HL-60/S4 (cell line): Measurements from ENCODE around the gene SLC25A52.
"Not testable (repeated sequence)": the region's sequence is repeated elsewhere in the genome, so short reads cannot be mapped to it uniquely, and the experiment has no call there.

Experiments
- in situ Hi-C: fragments of 300-500 bp; cut with MboI; formaldehyde crosslinking; loops from 2 replicates; pipeline ENCODE4 v1.14.3; 2022; ENCODE audit warnings: low sequenced_read_pairs

Gene SLC25A52

DNA sequence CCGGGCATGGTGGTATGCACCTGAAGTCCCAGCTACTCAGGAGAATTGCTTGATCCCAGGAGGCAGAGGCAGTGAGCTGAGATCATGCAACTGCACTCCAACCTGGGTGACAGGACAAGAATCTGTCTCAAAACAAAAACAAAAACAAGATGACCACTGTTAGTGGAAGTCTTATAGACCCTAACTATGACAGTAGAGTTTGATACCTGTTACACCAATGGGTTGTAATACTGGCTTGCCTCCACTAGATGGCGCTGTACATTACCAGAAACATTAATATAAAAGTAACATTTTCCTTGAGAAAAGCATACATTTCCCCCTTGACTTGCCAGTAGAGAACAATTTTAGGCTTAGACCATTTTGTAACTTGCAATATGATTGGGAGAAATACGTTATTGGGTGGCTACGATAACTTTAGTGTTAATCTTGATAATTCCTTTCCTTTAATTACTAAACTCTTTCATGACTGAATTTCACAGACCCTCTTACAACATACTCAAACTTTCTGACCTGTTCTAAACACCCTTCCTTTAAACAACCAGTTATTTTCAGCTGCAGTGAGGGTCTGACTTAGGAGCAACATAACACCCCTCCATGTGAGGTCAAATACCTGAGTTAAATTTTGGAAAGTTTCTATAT is 19.5 kb downstream of the SLC25A52 start:
- in situ Hi-C loops = no loop called here

DNA sequence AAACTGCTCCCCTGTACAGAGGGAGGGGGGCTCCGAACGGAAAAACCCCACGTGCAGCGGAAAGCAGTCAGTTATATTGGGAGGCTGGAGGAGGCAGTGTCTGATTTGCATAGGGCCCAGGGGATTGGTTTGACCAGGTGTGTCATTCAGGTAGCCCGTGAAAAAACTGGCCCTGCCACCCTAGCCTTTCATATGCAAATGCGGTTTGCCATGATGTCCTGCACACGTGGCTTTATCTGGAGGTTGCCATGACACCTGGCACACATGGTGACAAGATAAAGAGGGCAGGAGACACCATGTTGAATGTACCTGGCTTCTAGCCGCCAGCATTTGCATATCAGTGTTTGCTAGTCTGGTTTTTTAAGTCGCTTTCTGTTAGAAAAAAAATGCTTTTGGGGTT is 20.5 kb downstream of the SLC25A52 start:
- in situ Hi-C loops = no loop called here

DNA sequence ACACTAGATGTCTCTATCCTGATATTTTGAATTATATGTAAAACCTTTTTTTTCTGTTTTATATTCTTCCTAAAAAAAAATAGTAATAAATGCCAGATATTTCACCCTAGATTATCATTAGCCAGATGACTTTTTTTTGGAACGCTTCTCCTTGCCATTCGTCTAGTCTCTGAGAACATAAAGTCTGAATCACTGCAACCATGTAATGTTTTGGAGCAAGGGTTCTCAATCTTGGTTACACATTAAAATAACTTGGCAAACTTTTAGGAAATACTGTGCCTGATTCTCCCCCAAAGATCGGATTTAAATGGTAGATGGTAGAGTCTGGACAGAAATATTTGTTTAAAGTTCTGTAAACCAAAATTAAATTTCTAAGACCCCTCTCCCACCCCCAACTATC is 21.0 kb downstream of the SLC25A52 start:
- in situ Hi-C loops = no loop called here

DNA sequence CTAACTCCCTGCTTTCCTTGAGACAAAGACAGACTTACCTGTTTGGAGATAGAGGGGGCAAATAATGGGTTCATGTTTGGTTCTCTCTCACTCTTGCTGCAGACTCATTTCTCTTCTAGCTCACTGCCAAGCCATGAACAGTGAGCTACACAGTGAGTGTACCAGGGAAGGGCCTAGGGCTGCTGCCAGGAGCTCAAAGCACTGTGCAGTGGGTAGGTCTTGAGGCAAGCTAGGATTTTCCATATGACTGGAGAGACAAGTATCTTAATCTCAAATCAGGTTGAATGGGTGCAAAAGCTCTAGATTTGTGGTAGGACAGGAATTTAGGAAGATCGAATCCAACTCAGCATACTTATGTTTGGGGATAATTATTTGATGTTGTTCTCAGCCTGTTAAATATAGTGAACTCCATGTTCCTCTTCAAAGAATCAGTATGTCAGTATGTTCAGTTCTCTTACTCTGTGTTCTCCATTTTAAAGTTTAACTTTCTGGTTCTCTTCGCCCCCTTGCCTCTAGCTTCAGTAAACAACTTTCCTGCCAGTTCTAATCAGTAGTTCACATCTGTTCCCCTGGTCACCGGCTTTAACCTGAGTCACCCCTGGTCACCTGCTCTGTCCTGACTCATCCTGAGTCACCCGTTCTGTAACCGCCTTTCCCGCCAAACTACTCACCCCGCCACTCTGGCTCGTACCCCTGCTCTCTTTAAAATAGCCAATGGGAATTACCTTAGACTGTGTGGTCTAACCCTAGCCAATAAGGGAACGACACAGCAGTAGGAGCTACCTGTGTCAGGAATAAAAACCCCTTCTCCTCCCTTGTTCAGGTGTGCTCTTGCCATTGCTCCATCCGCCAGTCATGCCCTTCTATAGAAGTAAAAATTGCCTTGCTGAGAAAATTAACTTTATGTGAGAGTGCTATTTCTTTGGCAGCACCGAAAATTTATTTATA is 21.9 kb downstream of the SLC25A52 start:
- in situ Hi-C loops = no loop called here

DNA sequence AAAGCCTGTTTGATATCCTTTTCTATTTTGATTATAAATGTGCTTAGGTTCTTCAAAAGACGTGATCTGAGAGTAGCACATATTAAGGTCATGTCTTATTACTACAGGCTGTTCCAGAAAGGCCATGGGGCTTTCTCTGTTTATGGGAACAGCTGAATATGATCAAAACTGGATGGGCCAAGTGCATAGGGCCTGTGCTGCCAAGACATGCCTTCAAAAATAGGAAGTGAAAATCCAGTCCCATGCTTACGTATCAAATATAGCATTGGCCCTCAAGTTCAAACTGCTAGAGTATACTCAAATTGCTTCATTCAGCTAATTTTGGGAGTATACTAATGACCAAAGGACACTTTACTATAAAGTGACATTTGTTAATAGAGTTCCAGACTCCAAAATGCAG is 24.1 kb downstream of the SLC25A52 start:
- in situ Hi-C loops = no loop called here

DNA sequence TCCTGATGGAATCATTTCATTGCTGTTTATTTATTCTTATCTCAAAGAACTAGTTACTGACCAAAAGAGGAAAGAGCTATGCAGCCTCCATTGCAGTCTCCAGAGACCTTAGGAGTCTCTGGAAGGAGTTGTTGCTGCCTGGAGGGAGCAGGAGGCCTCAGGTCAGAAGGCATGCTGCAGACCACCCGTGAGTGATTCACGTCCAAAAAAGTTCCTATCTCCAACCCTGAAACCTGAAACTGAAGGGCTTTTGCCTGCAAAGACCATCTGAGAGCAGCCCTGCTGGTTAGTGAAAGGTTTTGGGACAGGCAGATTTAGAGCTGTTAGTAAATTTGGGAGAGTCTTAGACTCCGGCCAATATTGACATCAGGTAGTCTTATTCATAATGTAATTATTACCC is 29.1 kb downstream of the SLC25A52 start:
- in situ Hi-C loops = no loop called here

DNA sequence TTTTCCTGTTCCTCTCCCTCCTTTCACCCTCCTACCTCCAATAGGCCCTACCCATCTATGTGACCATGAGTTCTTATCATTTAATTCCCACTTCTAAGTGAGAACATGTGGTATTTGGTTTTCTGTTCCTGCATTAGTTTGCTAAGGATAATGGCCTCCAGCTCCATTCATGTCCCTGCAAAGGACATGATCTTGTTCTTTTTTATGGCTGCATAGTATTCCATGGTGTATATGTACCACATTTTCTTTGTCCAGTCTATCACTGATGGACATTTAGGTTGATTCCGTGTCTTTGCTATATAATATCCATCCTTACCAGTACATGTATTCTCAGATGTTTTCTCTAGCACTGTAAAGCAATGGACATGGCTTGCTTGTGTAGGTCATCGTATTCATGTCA is 31.5 kb downstream of the SLC25A52 start:
- in situ Hi-C loops = not testable (repeated sequence)

DNA sequence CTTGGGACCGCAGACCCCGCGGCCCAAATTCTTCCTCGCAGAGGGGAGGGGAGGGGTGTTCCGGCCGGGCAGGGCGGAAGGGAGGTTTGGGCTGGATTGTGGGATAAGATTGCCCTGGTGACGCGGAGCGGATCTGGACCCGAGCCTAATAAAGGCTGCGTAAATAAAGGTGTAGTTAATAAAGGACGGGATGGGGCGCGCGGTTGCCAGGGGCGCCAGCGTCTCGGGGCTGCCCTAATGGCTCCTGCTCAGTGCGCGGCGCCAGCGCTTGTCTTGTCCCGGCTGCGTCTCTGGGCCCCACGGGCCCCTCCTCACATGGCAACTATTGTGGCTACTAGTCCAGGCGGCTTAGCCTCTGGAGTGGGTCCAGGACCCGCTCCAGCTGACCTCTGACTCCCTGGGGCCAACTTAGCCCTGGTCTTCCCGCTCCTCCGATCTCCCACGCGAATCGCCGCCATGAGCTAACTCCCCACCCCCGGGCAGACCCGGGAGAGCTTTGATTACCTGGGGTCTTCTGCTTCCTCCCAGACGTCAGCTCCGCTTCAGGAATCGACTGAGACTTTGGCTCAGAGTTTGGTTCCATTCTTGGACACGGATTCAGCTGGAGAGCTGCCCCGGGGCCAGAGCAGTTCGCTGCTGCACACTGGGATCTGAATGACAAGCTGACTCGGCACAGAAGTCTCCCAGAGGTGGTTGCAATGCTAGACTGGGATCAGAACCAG is 36.5 kb downstream of the SLC25A52 start:
- in situ Hi-C loops = no loop called here

DNA sequence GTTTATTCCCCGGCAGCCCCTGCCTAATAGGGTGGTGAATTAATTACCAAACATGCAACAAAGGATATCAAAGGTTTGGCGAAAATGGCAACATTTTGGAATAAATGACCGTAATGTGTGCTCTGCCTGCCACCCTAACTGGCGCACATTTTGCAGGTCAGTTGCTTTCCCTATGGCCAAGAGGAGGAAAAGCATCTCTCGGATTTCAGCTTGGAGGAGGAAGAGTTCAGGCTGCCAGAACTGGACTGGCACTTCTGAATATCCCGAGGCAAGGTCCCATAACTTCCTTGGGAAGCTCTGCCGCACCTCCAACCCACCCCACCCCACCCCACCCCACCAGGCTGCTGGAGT is 37.1 kb downstream of the SLC25A52 start:
- in situ Hi-C loops = no loop called here

DNA sequence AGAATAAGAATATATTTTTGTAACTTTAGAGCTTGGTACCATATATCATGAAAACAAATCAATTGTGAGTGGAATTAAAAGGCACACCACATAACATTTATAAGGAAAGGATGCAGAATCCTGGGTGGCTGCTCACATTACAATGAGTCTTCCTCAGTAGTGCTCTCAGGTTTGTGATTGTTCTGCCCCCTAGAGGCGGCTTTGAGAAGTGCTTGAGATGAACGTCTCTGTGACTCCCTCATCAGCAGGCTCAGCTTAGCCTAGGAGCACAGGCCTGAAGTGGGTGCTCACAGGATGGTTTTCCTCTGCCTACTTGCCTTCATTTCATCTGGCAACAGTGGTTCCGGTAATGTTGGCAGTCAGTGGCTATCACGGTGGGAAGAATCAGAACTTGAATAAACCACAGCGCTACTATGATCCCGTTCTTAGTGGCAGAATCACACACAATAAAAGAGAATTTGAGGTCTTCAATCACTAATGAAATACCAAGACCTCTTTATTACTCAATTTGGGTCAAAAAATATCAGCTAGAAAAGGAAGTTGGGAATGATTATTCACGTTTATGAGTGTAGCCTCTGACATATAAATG is 38.2 kb downstream of the SLC25A52 start:
- in situ Hi-C loops = no loop called here

DNA sequence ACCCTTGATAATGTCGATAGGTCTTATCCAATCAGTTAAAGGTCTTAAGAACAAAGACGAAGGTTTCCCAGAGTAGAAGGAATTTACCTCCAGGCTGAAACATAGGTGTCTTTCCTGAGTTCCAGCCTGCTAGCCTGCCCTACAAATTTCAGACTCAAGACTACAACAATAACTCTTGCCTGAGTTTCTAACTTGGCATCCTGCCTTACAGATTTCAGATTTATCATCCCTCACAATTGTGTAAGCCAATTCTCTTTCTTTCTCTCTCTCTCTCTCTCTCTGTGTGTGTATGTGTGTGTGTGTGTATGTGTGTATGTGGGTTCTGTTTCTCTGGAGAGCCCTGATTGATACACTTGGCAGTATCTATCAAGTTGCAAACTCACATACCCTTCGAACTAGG is 39.1 kb downstream of the SLC25A52 start:
- in situ Hi-C loops = no loop called here

DNA sequence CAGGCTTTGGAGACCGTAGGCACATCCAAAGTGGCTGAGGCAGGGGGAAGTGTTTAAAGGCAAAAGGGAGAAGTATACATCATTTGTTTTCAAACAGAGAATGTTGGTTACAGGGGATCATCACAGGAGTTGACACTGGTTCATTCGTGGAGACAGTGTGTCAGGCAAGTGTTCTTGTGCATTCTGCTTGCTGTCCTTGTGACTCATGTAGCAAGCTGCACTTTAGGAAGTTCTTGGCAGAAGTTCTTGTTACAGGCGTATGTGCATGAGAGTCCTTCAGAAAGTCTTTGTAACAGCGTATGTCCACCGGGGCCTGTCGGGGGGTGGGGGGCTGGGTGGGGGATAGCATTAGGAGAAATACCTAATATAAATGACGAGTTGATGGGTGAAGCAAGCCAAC is 39.8 kb downstream of the SLC25A52 start:
- in situ Hi-C loops = no loop called here

DNA sequence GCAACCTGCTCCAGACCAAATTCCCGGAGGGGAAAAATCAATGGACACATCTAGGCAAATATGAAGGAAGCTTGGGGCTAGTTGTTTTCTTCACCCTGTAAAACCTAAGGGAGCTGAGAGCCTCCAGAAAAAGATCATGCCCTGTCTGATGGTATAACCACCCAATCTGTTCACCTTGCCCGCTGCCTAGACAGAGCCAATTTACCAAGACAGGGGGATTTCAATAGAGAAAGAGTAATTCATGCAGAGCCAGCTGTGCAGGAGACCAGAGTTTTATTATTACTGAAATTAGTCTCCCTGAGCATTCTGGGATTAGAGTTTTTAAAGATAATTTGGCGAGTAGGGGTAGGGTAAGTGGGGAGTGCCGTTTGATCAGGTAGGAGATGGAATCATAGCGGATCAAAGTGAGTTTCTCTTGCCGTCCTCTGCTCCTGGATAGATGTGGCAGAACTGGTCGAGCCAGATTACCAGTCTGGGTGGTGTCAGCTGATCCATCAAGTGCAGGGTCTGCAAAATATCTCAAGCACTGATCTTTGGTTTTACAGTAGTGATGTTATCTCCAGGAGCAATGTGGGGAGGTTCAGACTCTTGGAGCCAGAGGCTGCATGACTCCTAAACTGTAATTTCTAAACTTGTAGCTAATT is 41.2 kb downstream of the SLC25A52 start:
- in situ Hi-C loops = no loop called here

DNA sequence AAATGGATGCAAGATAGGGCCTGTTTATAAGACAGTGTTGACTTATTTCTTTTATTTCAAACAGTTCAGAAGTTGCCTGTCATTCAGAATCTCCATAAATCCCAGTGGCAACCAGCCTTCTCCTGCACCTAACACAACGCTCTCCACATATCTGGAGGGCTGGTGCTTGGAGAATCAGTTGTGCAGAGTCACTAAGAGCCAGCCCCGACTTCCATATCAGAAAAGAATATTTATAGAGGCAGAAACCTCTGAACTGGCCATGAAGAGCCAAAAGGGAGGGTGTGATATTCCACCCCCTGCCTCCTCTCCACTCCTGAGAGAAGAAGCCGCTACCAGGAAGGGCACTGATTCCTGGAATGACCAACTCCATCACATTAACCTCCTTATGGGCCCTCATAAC is 42.3 kb downstream of the SLC25A52 start:
- in situ Hi-C loops = no loop called here

DNA sequence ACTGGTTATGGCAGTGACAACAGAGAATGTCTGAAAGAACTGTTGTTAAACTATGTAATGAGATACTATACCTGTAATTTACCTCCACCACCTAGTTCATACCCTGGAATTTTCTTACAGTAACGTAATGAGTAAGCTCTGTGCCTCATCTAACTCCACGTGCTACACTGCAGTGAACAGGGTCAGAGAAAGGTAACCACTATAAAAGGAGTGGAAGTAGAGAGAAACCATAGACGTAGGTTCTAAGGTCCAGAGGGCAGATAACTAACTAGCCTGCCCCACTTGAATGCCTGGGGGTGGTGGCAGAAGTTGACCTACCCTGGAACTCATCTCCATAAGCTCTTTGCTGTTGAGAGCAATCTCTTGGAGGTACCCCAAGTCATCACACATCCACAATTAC is 44.3 kb downstream of the SLC25A52 start:
- in situ Hi-C loops = no loop called here

DNA sequence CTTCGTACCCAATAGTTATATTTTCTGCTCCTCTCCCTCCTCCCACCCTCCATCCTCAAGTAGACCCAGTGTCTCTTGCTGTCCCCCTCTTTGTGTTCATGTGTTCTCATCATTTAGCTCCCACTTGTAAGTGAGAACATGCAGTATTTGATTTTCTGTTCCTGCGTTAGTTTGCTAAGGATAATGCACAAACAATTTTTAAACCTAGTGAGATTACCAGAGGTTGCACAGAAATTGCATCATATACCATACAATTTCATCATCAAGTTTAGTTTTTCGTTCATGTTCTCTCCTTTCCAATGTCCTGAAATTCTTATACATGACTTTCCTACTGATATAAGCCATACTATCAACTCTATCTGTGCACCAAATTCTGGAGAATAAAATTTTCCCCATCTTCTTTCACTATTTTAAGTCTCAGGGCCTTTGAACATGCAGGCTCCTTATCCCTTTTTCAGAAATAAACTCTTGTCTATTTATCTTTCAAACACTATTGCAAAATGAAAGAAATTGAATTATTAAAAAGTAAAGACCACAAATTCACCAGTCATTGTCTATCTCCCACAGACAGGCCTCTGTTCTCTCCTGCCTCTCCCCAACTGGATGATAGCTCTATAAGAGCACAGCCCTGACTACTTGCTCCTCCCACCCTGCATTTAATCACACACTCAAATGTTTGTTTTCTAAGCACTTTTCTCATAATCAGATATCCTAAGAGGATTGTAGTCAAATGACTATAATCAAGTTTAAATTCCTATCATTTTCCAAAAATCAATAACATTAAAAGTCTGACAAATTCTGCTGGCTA is 49.1 kb downstream of the SLC25A52 start:
- in situ Hi-C loops = no loop called here

DNA sequence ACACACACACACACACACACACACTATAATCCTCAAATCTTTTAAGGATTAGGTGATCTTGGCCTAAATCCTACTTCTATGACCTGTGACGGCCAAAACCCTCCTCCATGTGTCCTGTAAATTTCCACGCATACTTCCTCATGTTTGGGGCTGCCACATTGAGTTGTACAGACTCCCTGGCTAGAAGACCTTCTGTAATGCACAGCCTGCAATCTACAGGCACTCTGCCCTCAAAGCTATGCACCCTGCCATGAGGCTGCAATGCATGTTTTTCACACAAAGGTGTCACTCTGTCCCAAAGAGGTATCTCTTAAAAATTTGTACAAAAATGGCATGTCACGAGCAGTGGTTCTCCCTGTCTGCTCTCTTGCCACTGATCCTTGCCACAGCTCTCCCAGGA is 49.9 kb downstream of the SLC25A52 start:
- in situ Hi-C loops = no loop called here
